GM21381 (cell line): ENCODE measurements around the gene GTPBP6.
"Not testable (repeated sequence)": the region's sequence is repeated elsewhere in the genome, so short reads cannot be mapped to it uniquely, and the experiment has no call there.

Experiments
- ATAC-seq: cut with Tn5 transposase; IDR thresholded peaks from one replicate; pipeline ENCODE4 v1.9.1; 2021; ENCODE audit warnings: mild to moderate bottlenecking, moderate library complexity; ENCODE audit not compliant: unreplicated experiment

The GTPBP6 gene

GRCh38 chrX:298993-299392, 19.6 kb downstream of the GTPBP6 start:
- no peak for ATAC-seq

DNA sequence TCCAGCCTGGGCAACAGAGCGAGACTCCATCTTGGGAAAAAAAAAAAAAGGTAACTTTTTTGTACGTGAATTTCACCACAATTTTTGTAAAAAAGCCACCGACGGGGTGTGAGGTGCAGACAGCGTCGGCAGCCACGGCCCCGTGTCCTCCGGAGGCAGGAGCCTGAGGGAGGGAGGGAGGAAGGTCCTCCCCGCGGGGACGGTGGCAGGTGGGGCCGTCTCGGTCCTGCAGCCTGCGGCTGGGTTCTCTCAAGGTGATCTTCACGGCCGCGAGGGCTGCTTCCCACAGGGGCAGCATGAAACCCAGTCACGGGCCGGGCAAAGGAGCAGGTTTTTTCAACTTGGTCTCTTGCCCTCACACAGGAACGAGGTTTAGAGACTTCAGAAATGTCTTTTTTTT, 23.5 kb downstream of the GTPBP6 start:
- no peak for ATAC-seq

DNA sequence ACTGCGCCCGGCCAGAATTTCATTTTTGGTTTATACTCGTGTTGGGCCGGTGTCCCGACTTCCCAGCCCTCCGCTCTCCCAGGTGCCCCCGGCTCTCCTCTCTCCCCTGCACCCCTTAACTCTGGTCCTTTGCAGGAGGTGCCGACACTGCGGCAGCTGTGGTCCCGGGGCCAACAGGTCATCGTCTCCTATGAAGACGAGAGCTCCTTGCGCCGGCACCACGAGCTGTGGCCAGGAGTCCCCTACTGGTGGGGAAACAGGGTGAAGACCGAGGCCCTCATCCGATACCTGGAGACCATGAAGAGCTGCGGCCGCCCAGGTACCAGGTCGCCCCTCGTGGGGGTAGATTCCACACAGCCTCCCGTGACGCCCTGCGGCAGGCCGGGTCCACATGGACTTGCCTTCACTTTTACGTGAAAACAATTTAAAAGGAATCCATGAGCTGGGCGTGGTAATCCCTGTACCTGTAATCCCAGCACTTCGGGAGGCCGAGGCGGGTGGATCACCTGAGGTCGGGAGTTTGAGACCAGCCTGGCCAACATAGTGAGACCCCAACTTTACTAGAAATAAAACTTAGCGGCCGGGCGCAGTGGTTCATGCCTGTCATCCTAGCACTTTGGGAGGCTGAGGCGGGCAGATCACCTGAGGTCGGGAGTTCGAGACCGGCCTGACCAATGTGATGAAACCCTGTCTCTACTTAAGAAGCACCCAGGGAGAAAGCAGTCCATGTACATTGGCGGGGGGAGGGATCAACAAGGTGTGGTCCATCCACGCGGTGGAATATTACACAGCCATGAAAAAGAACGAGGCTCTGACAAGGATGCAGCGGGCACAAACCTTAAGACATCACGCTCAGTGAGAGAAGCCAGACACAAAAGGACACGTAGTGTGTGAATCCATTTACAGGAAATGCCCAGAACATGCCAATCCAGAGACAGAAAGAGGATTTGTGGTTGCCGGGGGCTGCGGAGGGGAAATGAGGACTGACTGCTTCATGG, 25.4 kb downstream of the GTPBP6 start:
- ATAC-seq: no peak

GRCh38 chrX:291411-291901, 27.1 kb downstream of the GTPBP6 start:
- ATAC-seq: no peak

DNA sequence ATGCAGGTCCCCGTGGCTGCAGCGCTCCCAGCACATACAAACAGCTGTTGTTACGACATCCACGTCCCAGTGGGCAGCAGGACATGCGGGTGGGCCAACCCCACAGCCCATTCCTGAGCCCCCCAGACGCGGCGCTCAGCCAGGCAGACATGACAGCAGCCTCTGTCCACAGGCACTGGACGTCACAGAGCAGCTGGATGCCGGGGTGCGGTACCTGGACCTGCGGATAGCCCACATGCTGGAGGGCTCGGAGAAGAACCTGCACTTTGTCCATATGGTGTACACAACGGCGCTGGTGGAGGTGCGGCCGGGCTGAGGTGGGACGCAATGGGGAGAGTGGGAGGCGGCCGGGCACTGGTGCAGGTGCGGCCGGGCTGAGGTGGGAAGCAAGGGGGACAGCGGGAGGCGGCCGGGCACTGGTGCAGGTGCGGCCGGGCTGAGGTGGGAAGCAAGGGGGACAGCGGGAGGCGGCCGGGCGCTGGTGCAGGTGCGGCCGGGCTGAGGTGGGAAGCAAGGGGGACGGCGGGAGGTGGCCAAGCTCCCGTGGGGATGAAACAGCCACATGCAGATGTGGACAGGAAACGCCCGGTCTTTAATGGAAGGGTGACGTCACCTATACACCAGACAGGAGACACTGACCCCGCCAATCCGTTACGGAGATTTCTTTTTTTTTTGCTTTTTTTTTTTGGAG, 28.0 kb downstream of the GTPBP6 start:
- no peak for ATAC-seq

GRCh38 chrX:288561-288991, 30.0 kb downstream of the GTPBP6 start:
- ATAC-seq: no peak

DNA sequence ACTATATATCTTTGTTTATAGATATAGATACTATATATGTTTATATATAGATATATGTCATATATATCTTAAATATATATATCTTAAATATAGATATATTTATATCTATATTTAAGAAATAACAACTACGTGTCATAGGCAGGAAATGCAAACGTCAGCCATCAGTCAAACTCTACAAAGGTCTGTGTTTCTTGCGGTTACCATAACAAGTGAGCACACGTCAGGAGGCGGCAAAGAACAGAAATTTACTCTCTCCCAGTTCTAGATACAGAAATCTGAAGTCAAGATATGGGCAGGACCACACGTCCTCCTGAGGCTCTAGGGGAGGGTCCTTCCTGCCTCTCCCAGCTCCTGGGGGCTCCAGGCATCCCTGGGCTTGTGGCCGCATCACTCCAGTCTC, 30.9 kb downstream of the GTPBP6 start:
- no peak for ATAC-seq

DNA sequence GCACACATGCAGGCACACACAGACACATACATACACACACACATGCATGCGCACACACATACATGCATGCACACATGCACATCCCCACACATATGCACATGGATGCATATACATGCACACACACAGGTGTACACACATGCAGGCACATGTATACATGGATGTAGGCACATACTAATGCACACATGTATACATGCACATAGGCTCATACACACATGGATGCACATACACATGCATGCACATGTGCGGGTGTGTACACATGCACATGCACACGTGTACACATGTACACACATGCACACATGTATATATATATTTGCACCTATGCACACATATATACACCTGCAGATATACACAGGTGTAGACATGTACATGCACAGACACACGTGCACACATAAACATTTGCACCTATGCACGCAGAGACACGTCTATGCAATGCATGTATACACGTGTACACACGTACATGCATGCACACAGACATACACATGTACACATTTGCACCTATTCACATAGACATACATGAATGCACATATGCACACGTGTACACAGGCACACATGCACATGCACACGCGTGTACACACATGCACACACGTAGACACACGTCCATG, 33.4 kb downstream of the GTPBP6 start:
- ATAC-seq: no peak

DNA sequence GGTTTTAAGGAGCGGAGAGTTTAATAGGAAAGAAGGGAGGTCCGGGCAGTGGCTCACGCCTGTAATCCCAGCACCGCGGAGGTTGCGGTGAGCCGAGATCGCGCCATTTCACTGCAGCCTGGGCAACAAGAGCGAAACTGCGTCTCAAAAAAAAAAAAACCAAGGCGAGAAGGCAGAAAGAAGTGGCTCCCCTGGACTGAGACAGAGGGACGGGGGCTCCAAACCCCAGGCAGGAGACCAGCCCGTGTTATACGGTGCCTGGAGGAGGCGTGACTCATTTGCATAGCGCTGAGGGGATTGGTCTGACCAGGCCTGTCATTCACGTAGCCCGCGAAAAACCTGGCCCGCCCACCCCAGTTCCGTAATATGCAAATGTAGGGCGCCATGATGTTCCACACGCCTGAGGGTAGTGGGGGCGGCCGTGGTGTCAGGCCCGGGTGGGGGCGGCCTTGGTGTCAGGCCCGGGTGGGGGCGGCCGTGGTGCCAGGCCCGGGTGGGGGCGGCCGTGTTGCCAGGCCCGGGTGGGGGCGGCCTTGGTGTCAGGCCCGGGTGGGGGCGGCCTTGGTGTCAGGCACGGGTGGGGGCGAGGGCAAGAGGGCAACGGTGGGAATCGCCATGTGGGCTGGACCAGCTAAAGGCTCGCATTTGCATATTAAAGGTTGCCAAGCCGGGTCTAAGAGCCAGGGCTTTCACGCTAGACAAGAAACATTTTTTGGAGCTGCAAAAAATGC, 35.3 kb downstream of the GTPBP6 start:
- peak; percentile 99 for ATAC-seq

DNA sequence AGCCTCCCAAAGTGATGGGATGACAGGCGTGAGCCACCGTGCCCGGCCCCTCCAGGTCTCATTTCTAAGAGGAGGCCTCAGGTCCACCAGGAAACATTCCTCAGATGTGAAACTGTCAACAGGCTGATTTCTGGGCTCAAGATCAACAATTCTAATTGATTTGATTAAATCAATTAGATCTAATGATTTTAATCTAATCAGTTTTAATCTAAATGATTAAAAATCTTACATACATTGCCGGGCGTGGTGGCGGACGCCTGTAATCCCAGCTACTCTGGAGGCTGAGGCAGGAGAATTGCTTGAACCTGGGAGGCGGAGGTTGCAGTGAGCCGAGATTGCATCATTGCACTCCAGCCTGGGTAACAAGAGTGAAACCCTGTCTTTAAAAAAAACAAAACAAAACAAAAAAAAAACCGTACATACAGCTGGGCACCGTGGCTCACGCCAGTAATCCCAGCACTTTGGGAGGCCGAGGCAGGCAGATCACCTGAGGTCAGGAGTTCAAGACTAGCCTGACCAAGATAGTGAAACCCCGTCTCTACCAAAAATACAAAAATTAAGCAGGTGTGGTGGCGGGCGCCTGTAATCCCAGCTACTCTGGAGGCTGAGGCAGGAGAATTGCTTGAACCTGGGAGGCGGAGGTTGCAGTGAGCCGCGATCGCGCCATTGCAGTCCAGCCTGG, 36.5 kb downstream of the GTPBP6 start:
- not testable (repeated sequence) for ATAC-seq

GRCh38 chrX:281166-281999, 37.2 kb downstream of the GTPBP6 start, which contains the start of gene PLCXD1:
PLCXD1 (plus strand) TSS chrX:281381; CDS start chrX:284188, 2,807 bp downstream.
- no peak for ATAC-seq

DNA sequence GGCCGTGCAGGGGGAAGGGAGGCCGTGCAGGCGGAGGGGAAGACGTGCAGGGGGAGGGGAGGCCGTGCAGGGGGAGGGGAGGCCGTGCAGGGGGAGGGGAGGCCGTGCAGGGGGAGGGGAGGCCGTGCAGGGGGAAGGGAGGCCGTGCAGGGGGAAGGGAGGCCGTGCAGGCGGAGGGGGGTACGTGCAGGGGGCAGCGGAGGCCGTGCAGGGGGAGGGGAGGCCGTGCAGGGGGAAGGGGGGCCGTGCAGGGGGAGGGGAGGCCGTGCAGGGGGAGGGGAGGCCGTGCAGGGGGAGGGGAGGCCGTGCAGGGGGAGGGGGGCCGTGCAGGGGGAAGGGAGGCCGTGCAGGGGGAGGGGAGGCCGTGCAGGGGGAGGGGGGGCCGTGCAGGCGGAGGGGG, 37.9 kb downstream of the GTPBP6 start:
- ATAC-seq: not testable (repeated sequence)

DNA sequence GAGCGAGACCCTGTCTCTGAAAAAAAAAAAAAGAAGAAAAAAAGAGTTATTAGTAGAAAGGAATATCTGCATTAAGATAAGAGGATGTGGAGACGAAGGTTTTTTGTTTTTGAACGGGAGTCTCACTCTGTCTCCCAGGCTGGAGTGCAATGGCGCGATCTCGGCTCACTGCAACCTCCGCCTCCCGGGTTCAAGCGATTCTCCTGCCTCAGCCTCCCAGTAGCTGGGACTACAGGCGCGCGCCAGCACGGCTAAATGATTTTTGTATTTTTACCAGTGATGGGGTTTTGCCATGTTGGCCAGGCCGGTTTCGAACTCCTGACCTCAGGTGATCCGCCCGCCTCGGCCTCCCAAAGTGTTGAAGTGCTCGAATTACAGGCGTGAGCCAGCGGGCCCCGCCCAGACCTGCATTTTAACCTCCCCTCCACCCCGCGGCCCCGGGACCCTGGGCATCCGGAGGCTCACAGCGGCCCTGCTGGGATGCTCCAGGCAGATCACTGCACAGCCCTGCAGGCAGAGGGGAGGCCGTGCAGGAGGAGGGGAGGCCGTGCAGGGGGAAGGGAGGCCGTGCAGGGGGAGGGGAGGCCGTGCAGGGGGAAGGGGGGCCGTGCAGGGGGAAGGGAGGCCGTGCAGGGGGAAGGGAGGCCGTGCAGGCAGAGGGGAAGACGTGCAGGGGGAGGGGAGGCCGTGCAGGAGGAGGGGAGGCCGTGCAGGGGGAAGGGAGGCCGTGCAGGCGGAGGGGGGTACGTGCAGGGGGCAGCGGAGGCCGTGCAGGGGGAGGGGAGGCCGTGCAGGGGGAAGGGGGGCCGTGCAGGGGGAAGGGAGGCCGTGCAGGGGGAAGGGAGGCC, 38.6 kb downstream of the GTPBP6 start:
- not testable (repeated sequence) for ATAC-seq

DNA sequence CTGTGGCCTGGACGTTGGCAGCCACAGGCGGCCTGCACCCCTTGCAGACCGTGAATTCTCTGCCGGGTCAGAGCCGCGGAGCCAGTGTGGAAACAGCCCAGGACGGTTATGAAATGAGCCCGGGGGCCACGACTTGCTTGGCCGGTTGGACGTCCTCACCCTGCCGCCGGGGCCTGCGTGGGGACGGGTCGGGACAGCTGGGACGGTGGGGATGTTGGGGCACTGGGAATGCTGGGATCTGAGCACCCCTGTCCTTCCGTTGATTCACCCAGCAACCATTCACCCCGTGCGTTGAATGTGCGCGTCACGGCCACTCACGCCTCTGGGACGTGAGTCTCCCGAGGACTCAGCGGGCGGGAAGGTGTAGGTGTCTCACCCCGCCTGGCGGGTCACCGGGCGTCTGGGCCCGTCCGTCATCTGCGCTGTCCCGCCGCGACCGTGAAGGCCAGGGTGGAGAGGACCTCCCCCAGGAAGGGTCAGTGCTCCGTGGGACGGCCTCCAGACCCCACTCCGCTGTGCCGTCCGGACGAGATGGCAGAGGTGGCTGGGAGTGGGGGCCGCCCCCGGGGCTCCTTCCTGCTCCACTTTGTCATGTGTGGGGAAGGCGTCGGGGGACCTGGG, 41.9 kb downstream of the GTPBP6 start:
- peak; percentile 35 for ATAC-seq

DNA sequence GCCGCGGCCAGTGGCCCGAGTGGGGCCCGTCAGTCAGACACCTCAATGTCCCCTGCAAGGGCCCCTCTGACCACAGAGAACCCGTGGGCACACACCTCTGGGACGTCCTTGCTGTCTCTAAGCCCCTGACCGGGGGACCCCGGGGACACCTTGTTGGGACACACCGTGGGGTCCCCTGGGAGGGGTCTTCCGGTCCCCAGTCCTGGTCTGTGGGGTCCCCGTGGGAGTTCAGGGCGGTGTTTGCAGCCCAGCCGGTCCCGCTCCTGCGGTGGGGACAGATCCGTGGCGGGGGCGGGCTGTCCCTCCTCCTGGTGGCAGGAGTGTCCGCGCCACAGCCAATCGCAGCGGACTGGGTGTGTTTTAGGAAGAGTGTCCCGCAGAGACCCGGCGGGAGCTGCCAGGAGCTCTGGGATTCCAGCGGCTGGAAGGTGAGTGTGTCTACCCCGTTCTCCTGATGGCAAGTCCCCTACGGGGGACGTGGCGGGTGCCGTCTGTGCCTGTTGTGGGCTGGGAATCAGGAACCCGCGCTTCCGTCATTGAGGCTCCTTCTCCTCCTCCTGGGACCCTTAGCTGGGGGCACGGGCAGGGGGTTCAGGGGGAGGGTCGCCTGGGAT, 42.5 kb downstream of the GTPBP6 start:
- peak; percentile 91 for ATAC-seq

- ATAC-seq: peak; percentile 14
These were observed 43.1 kb downstream of the GTPBP6 start for GRCh38 chrX:275476-275966.

DNA sequence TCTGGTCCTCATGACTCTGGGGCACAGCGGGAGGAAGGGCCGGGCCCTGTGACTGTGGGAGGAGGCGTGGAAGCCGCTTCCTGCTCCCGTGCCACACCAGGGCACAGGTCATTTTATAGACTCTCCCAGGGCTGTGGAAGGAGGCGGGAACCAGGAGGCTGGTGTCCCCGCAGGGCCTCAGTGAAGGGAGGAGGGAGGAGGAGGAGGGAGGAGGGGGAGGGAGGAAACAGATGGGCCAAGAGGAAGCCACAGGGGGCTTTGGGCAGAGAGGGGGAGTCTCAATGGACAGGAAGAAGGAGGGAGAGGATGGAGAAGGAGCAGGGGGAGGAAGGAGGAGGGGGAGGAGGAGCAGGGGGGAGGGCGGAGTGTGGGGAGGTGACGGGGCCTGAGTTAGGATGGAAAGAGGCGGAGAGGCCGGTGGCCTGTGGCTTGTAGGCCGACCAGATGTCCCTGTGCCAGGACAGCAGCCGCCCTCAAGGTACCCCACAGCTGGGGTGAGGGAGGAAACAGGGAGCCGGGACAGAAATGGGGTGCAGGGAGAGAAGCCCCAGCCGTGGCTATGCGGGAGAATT, 43.6 kb downstream of the GTPBP6 start:
- ATAC-seq: no peak
